DOHH2 (cell line): ENCODE data around the gene FLG2.

ENCODE experiments used
- CTCF ChIP-seq: fragments of 200-600 bp; sonication (generic); IDR thresholded peaks from one replicate; pipeline ENCODE4 v1.5.1; 2014; ENCODE audit warnings: antibody characterized with exemption, mild to moderate bottlenecking, low read depth, low read length; ENCODE audit not compliant: poor library complexity, severe bottlenecking
- EZH2phosphoT487 ChIP-seq: fragments of 200-600 bp; sonication (generic); IDR thresholded peaks from 2 replicates; pipeline ENCODE4 v1.6.1; 2017; ENCODE audit warnings: borderline replicate concordance, mild to moderate bottlenecking, antibody characterized with exemption, low read length, moderate library complexity, mixed read lengths

GRCh38 chr1:152388889-152389288, 29.1 kb upstream of the FLG2 start:
- TF ChIP-seq CTCF (no peak), EZH2phosphoT487 (no peak)
